H1 (cell line): Measurements from ENCODE around the gene RASL10A. TPM values are rescaled to one million over a fixed set of nuclear protein-coding genes. Genes with fewer than 3 reads are reported as not detected.

Source experiments
- CTCF ChIA-PET: fragments of 300-600 bp; sonication (Branson Sonifier 250); formaldehyde crosslinking; loops from one replicate; lab custom pipeline; 2021; ENCODE audit not compliant: partially characterized antibody; lab: Charles Lee
- POLR2A ChIA-PET: fragments of 300-600 bp; sonication (Branson Sonifier 250); formaldehyde crosslinking; loops from one replicate; lab custom pipeline; 2021; ENCODE audit warnings: inconsistent platforms; ENCODE audit not compliant: partially characterized antibody; lab: Charles Lee
- DNase-seq, 2 experiments: peaks; one replicate each; pipeline versions ENCODE4 v3.0.0 to v3.0.0-alpha.2; 2010 to 2022; ENCODE audit warnings: low spot score in 2 of 2, low read depth in 1 of 2, mixed read lengths in 1 of 2
- FAIRE-seq: peaks from 2 replicates; lab custom pipeline; 2011; peaks lifted over from hg19 to GRCh38; lab: Jason Lieb, UNC
- H2AFZ ChIP-seq: 2 replicates; pipeline ENCODE4 v1.8.1; 2012; ENCODE audit warnings: low read length, inconsistent platforms
- H2AK5ac ChIP-seq: 2 replicates; pipeline ENCODE4 v1.6.1; 2013; ENCODE audit warnings: low read depth, low read length
- H2BK120ac ChIP-seq: replicated peaks from 2 replicates; pipeline ENCODE3; 2013; ENCODE audit warnings: low read depth, low read length, inconsistent platforms
- H2BK12ac ChIP-seq: 2 replicates; pipeline ENCODE4 v1.6.1; 2013; ENCODE audit warnings: low read depth, low read length
- H2BK15ac ChIP-seq: 2 replicates; pipeline ENCODE4 v1.6.1; 2013; ENCODE audit warnings: low read length
- H2BK20ac ChIP-seq: 2 replicates; pipeline ENCODE4 v1.6.1; 2013; ENCODE audit warnings: low read length
- H2BK5ac ChIP-seq: 2 replicates; pipeline ENCODE4 v1.6.1; 2013; ENCODE audit warnings: low read depth, low read length
- H3K14ac ChIP-seq: 2 replicates; pipeline ENCODE4 v1.6.1; 2013; ENCODE audit warnings: inconsistent platforms; ENCODE audit not compliant: insufficient read length
- H3K18ac ChIP-seq: 2 replicates; pipeline ENCODE4 v1.6.1; 2013; ENCODE audit warnings: low read length; ENCODE audit errors: extremely low read depth
- H3K23ac ChIP-seq: 2 replicates; pipeline ENCODE4 v1.6.1; 2013; ENCODE audit warnings: inconsistent platforms; ENCODE audit not compliant: insufficient read length
- H3K23me2 ChIP-seq: 2 replicates; pipeline ENCODE4 v1.6.1; 2013; ENCODE audit warnings: low read depth, low read length
- H3K27ac ChIP-seq: 2 replicates; pipeline ENCODE4 v1.6.1; 2011; ENCODE audit warnings: low read depth, low read length, inconsistent platforms
- H3K27me3 ChIP-seq, 4 experiments: replicated peaks in 1 of 4; 1 replicate in 1 of 4; 2 replicates in 3 of 4; pipeline versions ENCODE4 v1.6.1 to v1.8.1; 2011 to 2013; ENCODE audit warnings: low read length in 3 of 4, mild to moderate bottlenecking in 3 of 4, inconsistent platforms in 2 of 4, mixed read lengths in 2 of 4, moderate library complexity in 1 of 4; ENCODE audit not compliant: control insufficient read depth in 3 of 4, insufficient read depth in 3 of 4; ENCODE audit errors: extremely low read depth in 1 of 4
- H3K36me3 ChIP-seq, 4 experiments: 2 replicates each; pipeline versions ENCODE4 v1.6.1 to v1.8.1; 2011 to 2013; ENCODE audit warnings: mild to moderate bottlenecking in 4 of 4, low read length in 3 of 4, moderate library complexity in 2 of 4, control low read depth in 1 of 4, inconsistent platforms in 1 of 4; ENCODE audit not compliant: insufficient read depth in 4 of 4, control insufficient read depth in 2 of 4
- H3K4ac ChIP-seq: replicated peaks from 2 replicates; pipeline ENCODE3; 2013; ENCODE audit warnings: low read length, low read depth, mixed read lengths, inconsistent platforms; ENCODE audit not compliant: insufficient read length
- H3K4me1 ChIP-seq, 4 experiments: replicated peaks in 1 of 4; 1 replicate in 1 of 4; 2 replicates in 3 of 4; pipeline versions ENCODE4 v1.6.1 to v1.8.1; 2011 to 2013; ENCODE audit warnings: low read length in 3 of 4, inconsistent platforms in 2 of 4, mixed read lengths in 1 of 4; ENCODE audit not compliant: insufficient read depth in 4 of 4, control insufficient read depth in 3 of 4
- H3K4me2 ChIP-seq, 2 experiments: 2 replicates each; pipeline versions ENCODE4 v1.6.1 to v1.8.1; 2011 to 2013; ENCODE audit warnings: low read depth in 2 of 2, low read length in 2 of 2, control low read depth in 1 of 2, inconsistent platforms in 1 of 2, mild to moderate bottlenecking in 1 of 2; ENCODE audit not compliant: insufficient read depth in 1 of 2
- H3K4me3 ChIP-seq, 4 experiments: fragments of 200-600, 300-600 bp in 1 of 4; sonication (generic), shearing (Covaris generic), sonication (Bioruptor Twin) in 1 of 4; 2 replicates each; pipeline versions ENCODE4 v1.5.1 to v1.8.1; 2011 to 2016; ENCODE audit warnings: low read length in 4 of 4, low read depth in 3 of 4, control low read depth in 2 of 4, inconsistent platforms in 2 of 4, mild to moderate bottlenecking in 2 of 4, mixed read lengths in 1 of 4, moderate library complexity in 1 of 4; ENCODE audit not compliant: insufficient read depth in 2 of 4; ENCODE audit errors: extremely low read depth in 1 of 4
- H3K56ac ChIP-seq: replicated peaks from 2 replicates; pipeline ENCODE3; 2013; ENCODE audit warnings: low read depth, mild to moderate bottlenecking, mixed read lengths, low read length, inconsistent platforms; ENCODE audit not compliant: insufficient read length
- H3K79me1 ChIP-seq: 2 replicates; pipeline ENCODE4 v1.6.1; 2013; ENCODE audit warnings: low read depth, low read length, control low read depth
- H3K79me2 ChIP-seq, 2 experiments: 2 replicates each; pipeline versions ENCODE4 v1.6.1 to v1.8.1; 2012 to 2013; ENCODE audit warnings: low read length in 2 of 2, mild to moderate bottlenecking in 2 of 2, inconsistent platforms in 1 of 2; ENCODE audit not compliant: insufficient read depth in 2 of 2, control insufficient read depth in 1 of 2
- H3K9ac ChIP-seq, 4 experiments: replicated peaks in 1 of 4; 1 replicate in 1 of 4; 2 replicates in 3 of 4; pipeline versions ENCODE4 v1.6.1 to v1.8.1; 2011 to 2013; ENCODE audit warnings: low read depth in 3 of 4, low read length in 3 of 4, control low read depth in 2 of 4, mild to moderate bottlenecking in 2 of 4, moderate library complexity in 2 of 4, inconsistent platforms in 1 of 4; ENCODE audit errors: extremely low read depth in 1 of 4
- H3K9me3 ChIP-seq, 2 experiments: 2 replicates each; pipeline versions ENCODE4 v1.6.1 to v1.8.1; 2012 to 2013; ENCODE audit warnings: mild to moderate bottlenecking in 2 of 2, moderate library complexity in 2 of 2, control low read depth in 1 of 2, inconsistent platforms in 1 of 2, low read depth in 1 of 2, low read length in 1 of 2, mixed read lengths in 1 of 2; ENCODE audit not compliant: insufficient read depth in 2 of 2
- H4K20me1 ChIP-seq, 2 experiments: replicated peaks in 1 of 2; 2 replicates each; pipeline versions ENCODE3 to v1.8.1; 2011 to 2013; ENCODE audit warnings: inconsistent platforms in 2 of 2, low read length in 2 of 2, mild to moderate bottlenecking in 1 of 2; ENCODE audit not compliant: insufficient read depth in 2 of 2, control insufficient read depth in 1 of 2
- H4K5ac ChIP-seq: 2 replicates; pipeline ENCODE4 v1.6.1; 2013; ENCODE audit warnings: low read length, low read depth, mixed read lengths, inconsistent platforms; ENCODE audit not compliant: insufficient read length
- H4K8ac ChIP-seq: 2 replicates; pipeline ENCODE4 v1.8.0; 2013; ENCODE audit warnings: mild to moderate bottlenecking, moderate library complexity, low read length, inconsistent platforms; ENCODE audit not compliant: insufficient read depth; ENCODE audit errors: extremely low read depth
- H4K91ac ChIP-seq: replicated peaks from 2 replicates; pipeline ENCODE3; 2013; ENCODE audit warnings: low read length, mixed read lengths, inconsistent platforms; ENCODE audit not compliant: insufficient read length
- ASH2L ChIP-seq: fragments of 200-600, 300-600 bp; sonication (generic); IDR thresholded peaks from one replicate; pipeline ENCODE4 v1.7.1; 2017; ENCODE audit warnings: low read length
- CBX8 ChIP-seq: fragments of 300-800, 300-1000 bp; sonication (generic); IDR thresholded peaks from 2 replicates; pipeline ENCODE4 v1.7.1; 2016; ENCODE audit warnings: low read depth, low read length, borderline replicate concordance
- CHD2 ChIP-seq: IDR thresholded peaks from 2 replicates; pipeline ENCODE4 v1.6.1; 2012; ENCODE audit warnings: low read length, improper control_type of control experiment
- CTBP2 ChIP-seq: IDR thresholded peaks from 2 replicates; pipeline ENCODE4 v1.7.0; 2011; ENCODE audit warnings: borderline replicate concordance, mild to moderate bottlenecking, moderate library complexity, mixed read lengths, low read length; ENCODE audit not compliant: insufficient read depth, insufficient read length
- EGR1 ChIP-seq: IDR thresholded peaks from 2 replicates; pipeline ENCODE4 v1.6.1; 2011; ENCODE audit warnings: low read depth, low read length, borderline replicate concordance
- JUND ChIP-seq: IDR thresholded peaks from 2 replicates; pipeline ENCODE4 v1.6.1; 2011; ENCODE audit warnings: mild to moderate bottlenecking, improper control_type of control experiment, low read length
- KDM1A ChIP-seq: fragments of 200-600, 300-600 bp; sonication (generic); IDR thresholded peaks from 2 replicates; pipeline ENCODE4 v1.7.1; 2016; ENCODE audit warnings: mild to moderate bottlenecking, low read length, borderline replicate concordance
- POLR2A ChIP-seq, 2 experiments: IDR thresholded peaks; 1 replicate in 1 of 2; 2 replicates in 1 of 2; pipeline ENCODE4 v1.6.1; 2011; ENCODE audit warnings: low read depth in 2 of 2, low read length in 2 of 2, mild to moderate bottlenecking in 2 of 2; ENCODE audit errors: control extremely low read depth in 1 of 2
- RFX5 ChIP-seq: IDR thresholded peaks from 2 replicates; pipeline ENCODE4 v1.6.1; 2011; ENCODE audit warnings: low read depth, low read length, improper control_type of control experiment, borderline replicate concordance
- SAP30 ChIP-seq: fragments of 300-600 bp; sonication (generic); IDR thresholded peaks from 2 replicates; pipeline ENCODE4 v1.7.1; 2012; ENCODE audit warnings: low read length, moderate library complexity, mild to moderate bottlenecking, inconsistent platforms; ENCODE audit not compliant: insufficient read depth, insufficient replicate concordance
- TAF1 ChIP-seq: IDR thresholded peaks from 2 replicates; pipeline ENCODE4 v1.6.1; 2011; ENCODE audit warnings: mild to moderate bottlenecking, low read depth, low read length
- TBP ChIP-seq: IDR thresholded peaks from 2 replicates; pipeline ENCODE4 v1.6.1; 2011; ENCODE audit warnings: low read depth, low read length, improper control_type of control experiment
- TEAD4 ChIP-seq: IDR thresholded peaks from 2 replicates; pipeline ENCODE4 v1.6.1; 2012; ENCODE audit warnings: low read depth, low read length, inconsistent platforms, mixed read lengths
- YY1 ChIP-seq: IDR thresholded peaks from 2 replicates; pipeline ENCODE4 v1.6.1; 2011; ENCODE audit warnings: low read depth, mild to moderate bottlenecking, low read length
- WGBS, 2 experiments: shearing (Covaris generic) in 1 of 2; methylation state at CpG; one replicate each; pipeline versions ENCODE4 v1.1.6 to v1.1.7; 2013 to 2015; ENCODE audit warnings: low lambda C conversion rate in 2 of 2, mixed read lengths in 2 of 2, inconsistent platforms in 1 of 2, low coverage in 1 of 2, missing lambda C conversion rate in 1 of 2; ENCODE audit not compliant: insufficient replicate concordance in 2 of 2, insufficient coverage in 1 of 2, insufficient read length in 1 of 2; ENCODE audit errors: extremely low coverage in 1 of 2, missing lambda C conversion rate in 1 of 2; 5-methylcytosine and 5-hydroxymethylcytosine counted together
- polyA plus RNA-seq, 7 experiments: library from polyadenylated mRNA; depleted of rRNA in 3 of 7; stranded (reverse) in 5 of 7; unstranded in 2 of 7; fragments of >200 nt in 5 of 7; fragments of 200-250 nt in 2 of 7; gene quantifications; 1 replicate in 5 of 7; 2 replicates in 1 of 7; 4 replicates in 1 of 7; pipeline versions ENCODE4 v1.2.1 to v1.2.3, GENCODE V29; 2011 to 2013; ENCODE audit warnings: missing spikeins in 2 of 7, mixed read lengths in 2 of 7
- total RNA-seq: library from RNA; stranded (reverse); fragmentation: NEBNext Ultra II Directional; extraction: Animal tissue kit (Norgen Biotek cat#: 25700); gene quantifications from 2 replicates; pipeline ENCODE4 v1.2.1, GENCODE V29; 2021

The RASL10A gene
- total and polyA plus RNA-seq, 2 of the 8 experiments (the other 6 are each of a cell fraction or from before 2014, with no cell fraction given) = 1.1 to 1.5 TPM

- Histone ChIP-seq H3K79me1 (no peaks in the 10 kb centered on the region), H4K5ac (no peak overlapping the region), H4K20me1 (peaks cover 3 to 13% of the 10 kb centered on the region in 2 experiments), H2BK20ac (no peak overlapping the region), H2AK5ac (no peak overlapping the region), H3K27me3 (no peaks in the 10 kb centered on the region), H3K4me1 (no peaks in the 10 kb centered on the region; a peak in 1 of 7 replicates), H3K23me2 (no peaks in the 10 kb centered on the region), H4K91ac (no peak overlapping the region), H3K79me2 (no peaks in the 10 kb centered on the region), H2BK120ac (no peak overlapping the region), H2BK12ac (no peak overlapping the region), H3K4me2 (no peak overlapping the region), H3K9ac (no peak overlapping the region), H3K18ac (no peak overlapping the region), H3K36me3 (peaks cover 4 to 22% (median 16%) of the 10 kb centered on the region in 4 experiments; a peak in 7 of 8 replicates), H3K9me3 (no peaks in the 10 kb centered on the region), H2BK15ac (no peak overlapping the region), H3K27ac (no peak overlapping the region), H2AFZ (no peak overlapping the region), H3K4me3 (no peak overlapping the region), H3K56ac (no peak overlapping the region), H2BK5ac (no peak overlapping the region), H3K23ac (no peak overlapping the region), H3K14ac (no peak overlapping the region), H3K4ac (no peak overlapping the region), H4K8ac (no peak overlapping the region)
- ChIA-PET POLR2A (interaction anchor here (0.8 to 1.2 kb wide), 2 partner anchors 8 to 10 kb away, joined by 3 read pairs; no protein-coding TSS in a partner anchor), CTCF (interaction anchor here (1.1 kb wide), 1 partner anchor 35 kb away, joined by 3 read pairs; no protein-coding TSS in a partner anchor)
- no peak for DNase-seq
- no peak for FAIRE-seq
- WGBS, 2 experiments = 85% methylated on average over 8 of the region's 8 CpGs; no CpG with 5 or more reads in 1 of the 2 experiments
- no peak for TF ChIP-seq YY1
- TF ChIP-seq JUND = no peak
- no peak for TF ChIP-seq CTBP2
- TF ChIP-seq EGR1 = no peak
- no peak for TF ChIP-seq RFX5
- no peak for TF ChIP-seq TAF1
- TF ChIP-seq ASH2L = no peak
- no peak for TF ChIP-seq TEAD4
- no peak for TF ChIP-seq SAP30
- TF ChIP-seq POLR2A (IDR thresholded peaks at IDR 0.05; ENCODE audit: control extremely low read depth in 1 of 2, low read depth in 2 of 2, low read length in 2 of 2) = no peak
- TF ChIP-seq KDM1A = no peak
- no peak for TF ChIP-seq TBP
- no peak for TF ChIP-seq CHD2
- TF ChIP-seq CBX8 = no peak
Observed at GRCh38 chr22:29332886-29333496, 17.5 kb upstream of the RASL10A start.
